GM19043 (cell line): ENCODE data around the gene P3H4.

Source experiments
- ATAC-seq: cut with Tn5 transposase; IDR thresholded peaks from one replicate; pipeline ENCODE4 v1.9.1; 2021; ENCODE audit warnings: low read depth; ENCODE audit not compliant: unreplicated experiment

Gene P3H4

DNA sequence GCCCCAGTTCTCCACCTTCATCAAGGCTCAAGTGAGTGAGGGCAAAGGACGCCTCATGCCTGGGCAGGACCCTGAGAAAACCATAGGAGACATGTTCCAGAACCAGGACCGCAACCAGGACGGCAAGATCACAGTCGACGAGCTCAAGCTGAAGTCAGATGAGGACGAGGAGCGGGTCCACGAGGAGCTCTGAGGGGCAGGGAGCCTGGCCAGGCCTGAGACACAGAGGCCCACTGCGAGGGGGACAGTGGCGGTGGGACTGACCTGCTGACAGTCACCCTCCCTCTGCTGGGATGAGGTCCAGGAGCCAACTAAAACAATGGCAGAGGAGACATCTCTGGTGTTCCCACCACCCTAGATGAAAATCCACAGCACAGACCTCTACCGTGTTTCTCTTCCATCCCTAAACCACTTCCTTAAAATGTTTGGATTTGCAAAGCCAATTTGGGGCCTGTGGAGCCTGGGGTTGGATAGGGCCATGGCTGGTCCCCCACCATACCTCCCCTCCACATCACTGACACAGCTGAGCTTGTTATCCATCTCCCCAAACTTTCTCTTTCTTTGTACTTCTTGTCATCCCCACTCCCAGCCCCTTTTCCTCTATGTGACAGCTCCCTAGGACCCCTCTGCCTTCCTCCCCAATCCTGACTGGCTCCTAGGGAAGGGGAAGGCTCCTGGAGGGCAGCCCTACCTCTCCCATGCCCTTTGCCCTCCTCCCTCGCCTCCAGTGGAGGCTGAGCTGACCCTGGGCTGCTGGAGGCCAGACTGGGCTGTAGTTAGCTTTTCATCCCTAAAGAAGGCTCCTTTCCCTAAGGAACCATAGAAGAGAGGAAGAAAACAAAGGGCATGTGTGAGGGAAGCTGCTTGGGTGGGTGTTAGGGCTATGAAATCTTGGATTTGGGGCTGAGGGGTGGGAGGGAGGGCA is 10.7 kb upstream of the P3H4 start:
- ATAC-seq, result no peak

DNA sequence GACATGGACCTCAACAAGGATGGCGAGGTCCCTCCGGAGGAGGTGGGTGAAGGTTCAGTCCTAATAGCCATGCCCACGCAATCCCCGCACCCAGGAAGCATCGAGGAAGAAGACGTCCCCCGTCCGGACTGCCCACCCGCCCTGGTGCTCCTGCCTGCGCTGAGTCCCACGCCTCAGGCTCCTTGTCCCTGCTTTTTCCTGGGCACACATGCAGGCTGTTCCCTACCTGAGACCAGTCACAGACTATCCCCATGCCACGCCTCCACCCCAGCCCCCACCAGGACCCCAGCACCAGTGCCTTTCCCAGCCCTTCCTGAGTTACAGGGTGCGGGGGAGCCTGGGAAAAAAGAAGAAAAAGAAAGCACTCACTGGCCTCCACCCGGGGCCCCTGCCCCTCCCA is 10.0 kb upstream of the P3H4 start:
- no peak for ATAC-seq

GRCh38 chr17:41818024-41818423 is 6.3 kb upstream of the P3H4 start:
- no peak for ATAC-seq

- no peak for ATAC-seq
Measured at GRCh38 chr17:41816637-41817320, 5.0 kb upstream of the P3H4 start.

GRCh38 chr17:41814195-41814594 is 2.4 kb upstream of the P3H4 start:
- ATAC-seq, result no peak

DNA sequence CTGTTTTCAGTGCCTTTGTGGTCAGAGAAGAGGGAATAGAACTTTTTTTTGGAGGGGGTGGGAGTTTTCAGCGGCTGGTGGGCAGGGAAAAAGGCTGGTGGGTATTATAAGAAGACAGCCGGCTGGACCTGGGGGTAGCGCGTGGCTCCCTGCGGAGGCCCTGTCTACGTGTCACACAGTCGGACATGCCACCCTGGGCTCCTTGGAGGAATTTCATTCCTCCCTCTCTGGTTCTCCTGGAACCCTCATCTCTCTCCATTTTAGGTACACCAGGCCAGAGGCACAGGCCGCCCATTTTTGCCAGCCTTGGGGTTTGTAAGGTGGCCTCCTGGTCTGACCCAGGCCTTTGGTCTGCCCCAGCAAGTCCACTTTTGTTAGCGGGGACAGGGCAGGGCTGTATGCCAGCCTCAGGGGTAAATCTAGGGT is 2.0 kb upstream of the P3H4 start:
- ATAC-seq, result no peak

DNA sequence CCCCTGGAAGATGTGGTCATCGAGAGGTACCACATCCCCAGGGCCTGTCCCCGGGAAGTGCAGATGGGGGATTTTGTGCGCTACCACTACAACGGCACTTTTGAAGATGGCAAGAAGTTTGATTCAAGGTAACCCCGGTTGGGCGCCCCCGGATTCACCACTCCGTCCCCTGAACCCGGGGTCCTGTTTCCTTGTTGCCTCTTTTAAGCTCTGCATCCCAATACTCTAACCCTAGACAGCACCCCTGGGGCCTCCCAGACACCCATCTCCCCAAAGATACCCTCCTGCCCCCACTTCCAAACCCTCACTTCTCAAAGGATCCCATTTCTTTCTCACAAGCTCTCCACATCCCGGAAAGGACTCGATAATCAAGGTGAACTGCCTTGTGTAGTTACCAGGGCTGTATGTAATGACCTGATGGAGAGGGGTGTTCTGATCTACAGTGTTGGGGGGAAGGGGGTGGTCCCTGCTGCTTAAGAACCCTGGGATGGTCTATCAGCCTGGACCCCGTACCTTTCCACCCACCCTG is 1.5 kb upstream of the P3H4 start:
- no peak for ATAC-seq

DNA sequence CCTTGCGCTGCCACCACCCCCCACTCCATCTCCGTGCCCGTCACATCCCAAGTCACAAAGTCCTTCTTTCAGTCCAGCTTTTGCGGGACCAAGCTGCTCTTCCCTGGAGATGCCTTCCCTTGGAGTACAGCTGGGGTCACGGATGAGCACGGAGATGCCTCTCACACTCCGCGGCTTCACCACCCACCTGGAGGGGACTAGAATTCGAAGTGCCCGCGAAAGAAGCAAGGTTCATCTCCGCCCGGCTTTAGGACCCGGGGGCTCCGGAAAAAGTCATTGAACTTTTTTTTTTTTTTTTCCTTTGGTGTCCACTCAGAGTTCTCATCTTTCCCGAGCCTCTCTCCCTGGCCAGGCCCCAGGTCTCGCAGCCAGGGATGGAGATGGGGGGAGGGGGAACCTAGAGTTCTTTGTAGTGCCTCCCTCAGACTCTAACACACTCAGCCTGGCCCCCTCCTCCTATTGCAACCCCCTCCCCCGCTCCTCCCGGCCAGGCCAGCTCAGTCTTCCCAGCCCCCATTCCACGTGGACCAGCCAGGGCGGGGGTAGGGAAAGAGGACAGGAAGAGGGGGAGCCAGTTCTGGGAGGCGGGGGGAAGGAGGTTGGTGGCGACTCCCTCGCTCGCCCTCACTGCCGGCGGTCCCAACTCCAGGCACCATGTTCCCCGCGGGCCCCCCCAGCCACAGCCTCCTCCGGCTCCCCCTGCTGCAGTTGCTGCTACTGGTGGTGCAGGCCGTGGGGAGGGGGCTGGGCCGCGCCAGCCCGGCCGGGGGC is 817 bp upstream of the P3H4 start, which contains the start of gene FKBP10:
TSS of gene FKBP10 (plus strand) at position 624 of the 771 bp plus-strand sequence. CDS start at position 655, 31 bp downstream.
- ATAC-seq, result no peak

DNA sequence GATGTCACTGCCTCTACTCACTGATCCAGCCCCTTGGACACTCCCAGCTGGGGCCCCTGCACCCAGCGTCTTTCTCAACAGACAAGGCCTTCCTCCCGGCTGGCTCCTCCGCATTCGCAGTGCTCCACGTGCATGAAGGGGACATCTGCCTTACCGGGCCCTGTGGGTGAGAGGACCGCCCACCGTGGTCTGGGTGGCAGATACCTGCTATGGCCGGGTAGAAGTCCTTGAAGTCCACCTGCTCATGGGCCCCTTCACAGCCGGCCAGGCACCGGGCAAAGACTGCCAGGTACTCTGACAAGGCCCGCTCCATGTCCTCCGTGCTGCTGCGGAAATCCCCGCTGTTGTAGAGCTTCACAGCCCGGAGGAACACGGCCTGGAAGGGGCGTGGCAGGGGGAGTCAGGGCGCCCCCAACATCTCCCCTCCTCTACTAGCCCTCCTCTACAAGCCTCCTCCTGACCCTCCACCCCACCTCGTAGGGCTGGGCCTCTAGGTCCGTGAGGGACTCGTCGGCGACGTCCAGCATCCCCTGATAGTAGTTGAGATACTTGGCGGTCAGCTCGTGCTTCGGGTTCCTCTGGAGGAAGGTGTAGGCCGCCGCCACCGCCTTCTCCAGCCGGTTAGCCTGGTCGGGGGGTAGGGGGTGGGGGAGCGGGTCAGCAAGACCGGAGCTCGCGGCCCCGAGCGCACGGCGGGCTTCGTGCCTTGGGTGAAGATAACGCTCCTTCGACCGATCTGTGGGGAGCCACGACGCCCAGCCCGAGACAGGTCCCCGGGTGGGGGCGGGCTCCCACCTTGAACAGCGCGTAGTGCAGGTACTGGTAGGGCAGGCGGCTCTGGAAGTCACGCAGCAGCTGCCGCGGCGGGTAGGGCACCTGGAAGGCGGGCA is 845 bp downstream of the P3H4 start:
- ATAC-seq, result no peak

DNA sequence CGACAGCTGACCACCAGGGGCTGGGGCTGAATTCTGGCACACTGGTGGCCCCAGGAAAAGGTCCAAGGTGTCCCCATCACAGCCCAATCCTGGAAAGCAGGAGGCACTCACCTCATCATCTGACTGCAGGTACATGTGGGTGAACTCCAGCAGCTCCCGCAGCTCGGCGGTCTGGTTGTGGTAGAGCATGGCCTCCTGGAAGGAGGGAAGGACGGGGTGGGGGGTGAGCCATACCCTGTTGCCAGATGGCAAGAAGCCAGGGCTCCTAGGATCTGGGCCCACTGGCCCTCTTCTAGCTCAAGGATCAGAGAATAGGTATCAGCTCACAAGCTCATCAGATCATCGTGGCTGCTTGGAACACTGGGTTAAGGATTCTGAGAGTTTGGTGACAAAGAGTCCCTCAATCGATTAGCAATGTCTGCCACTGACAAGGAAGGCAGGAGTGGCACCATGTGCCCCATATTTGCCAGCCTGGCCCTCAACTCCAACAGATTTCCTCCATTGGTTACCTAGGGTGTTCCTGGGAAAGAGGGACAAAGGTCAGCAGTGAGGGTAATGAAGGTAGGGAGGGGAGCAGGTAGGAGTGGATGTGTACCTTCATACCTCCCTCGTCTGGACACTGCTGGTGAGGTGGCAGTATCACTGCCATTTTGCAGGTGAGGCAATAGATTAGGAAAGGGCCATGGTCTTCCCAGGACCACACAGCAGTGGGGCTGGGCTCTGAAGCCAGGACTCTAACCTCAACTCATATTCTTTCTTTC is 4.9 kb downstream of the P3H4 start:
- no peak for ATAC-seq

- ATAC-seq, result no peak
Measured at GRCh38 chr17:41803049-41804020, 8.4 kb downstream of the P3H4 start.

DNA sequence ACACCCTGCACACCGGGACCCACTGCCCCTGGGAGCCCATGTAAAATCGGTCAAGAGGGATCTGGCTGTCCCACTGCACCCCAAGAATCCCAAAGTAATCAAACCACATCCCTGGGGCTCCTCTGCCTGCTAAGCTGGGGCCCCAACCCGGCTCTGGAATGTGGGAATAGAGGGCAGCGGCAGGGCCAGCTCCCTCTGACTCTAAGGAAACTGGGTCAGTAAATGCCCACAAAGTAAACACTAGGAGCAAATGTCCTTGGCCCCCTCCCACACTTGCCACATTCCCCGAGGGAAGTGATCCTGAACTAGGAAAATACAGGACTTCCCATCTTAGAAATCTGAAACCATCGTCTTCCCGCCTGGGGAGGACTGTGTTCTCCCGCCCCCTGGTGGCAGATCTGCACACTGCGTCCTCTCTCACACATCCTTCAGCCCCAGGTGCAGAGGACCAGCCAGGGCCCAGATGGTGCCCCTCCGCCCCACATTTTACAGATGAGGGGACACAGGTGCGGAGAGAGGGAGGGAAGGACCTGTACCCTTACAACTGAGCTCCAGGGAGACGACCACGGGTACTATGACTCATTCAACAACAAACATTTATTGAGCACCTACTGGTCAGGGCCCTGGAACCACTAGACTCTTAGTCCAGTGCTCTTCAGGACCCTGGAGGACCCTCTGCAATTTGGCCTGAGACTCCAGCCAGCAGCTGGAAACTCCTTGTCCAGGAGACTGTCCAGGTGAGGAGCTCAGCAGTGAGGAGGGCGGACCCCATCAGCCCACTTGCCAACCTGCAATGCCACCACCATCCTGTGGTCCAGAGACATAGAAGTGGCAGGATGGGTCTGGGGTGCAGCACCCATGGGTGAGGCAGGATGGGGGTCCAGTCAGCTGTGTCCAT is 10.1 kb downstream of the P3H4 start:
- ATAC-seq, result no peak

GRCh38 chr17:41800601-41801373 is 11.0 kb downstream of the P3H4 start:
- no peak for ATAC-seq

DNA sequence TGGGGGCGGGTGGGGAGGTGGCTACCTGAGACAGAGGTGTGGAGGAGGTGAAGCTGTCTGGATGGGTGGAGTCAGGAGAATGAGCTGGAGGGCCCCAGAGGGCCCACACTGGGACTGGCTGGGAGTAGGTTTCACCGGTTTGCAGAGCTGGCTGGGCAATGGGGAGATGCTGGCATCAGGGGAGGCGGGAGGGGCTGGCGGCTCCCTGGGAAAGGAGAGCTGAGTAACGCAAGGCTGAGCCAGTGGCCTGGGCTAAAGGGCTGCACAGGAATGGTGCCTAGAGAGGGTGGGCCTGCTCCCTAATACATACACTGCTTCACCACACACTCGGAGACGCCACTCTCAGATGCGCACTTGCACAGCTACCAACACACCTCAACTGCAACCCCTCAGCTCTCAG is 12.4 kb downstream of the P3H4 start:
- ATAC-seq, result no peak

DNA sequence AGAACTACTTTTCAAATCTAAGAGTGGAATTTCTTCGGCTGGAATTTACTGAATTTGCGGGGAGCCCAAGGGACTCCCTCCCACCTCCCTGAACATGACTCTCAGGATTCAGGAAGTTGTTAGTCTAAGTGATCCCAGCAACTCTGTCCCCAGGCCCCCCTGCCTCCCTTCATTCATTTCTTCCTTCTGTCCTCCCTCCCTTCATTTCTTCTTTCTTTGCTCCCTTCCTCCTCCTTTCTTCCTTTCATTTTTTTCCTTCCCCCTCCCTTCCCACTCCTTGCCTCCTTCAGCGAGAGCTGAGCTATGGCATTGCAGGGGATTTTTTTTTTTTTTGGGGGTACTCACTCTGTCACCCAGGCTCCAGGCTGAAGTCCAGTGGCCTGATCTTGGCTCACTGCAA is 14.4 kb downstream of the P3H4 start:
- ATAC-seq, result no peak
